SU-DHL-6 (cell line): ENCODE results near the gene CEP55.
"Not testable (repeated sequence)": the region's sequence is repeated elsewhere in the genome, so short reads cannot be mapped to it uniquely, and the experiment has no call there.

Experiments used
- H2AFZ ChIP-seq: fragments of 200-600 bp; sonication (generic); 2 replicates; pipeline ENCODE4 v1.6.1; 2014; ENCODE audit warnings: low read depth, mild to moderate bottlenecking, moderate library complexity, mixed read lengths, antibody characterized with exemption, low read length; ENCODE audit not compliant: severe bottlenecking
- H3F3A ChIP-seq: fragments of 200-600 bp; shearing (Covaris generic); 2 replicates; pipeline ENCODE4 v1.6.0; 2016; ENCODE audit warnings: antibody characterized with exemption, mild to moderate bottlenecking; ENCODE audit not compliant: insufficient read depth
- H3K27ac ChIP-seq: fragments of 200-600 bp; sonication (generic); 2 replicates; pipeline ENCODE4 v1.5.1; 2016; ENCODE audit warnings: low read depth, mild to moderate bottlenecking, low read length, moderate library complexity, mixed read lengths
- H3K27me3 ChIP-seq: fragments of 200-600 bp; sonication (generic), shearing (Covaris generic); 2 replicates; pipeline ENCODE4 v1.6.0; 2014; ENCODE audit warnings: mild to moderate bottlenecking, low read length
- H3K36me3 ChIP-seq: fragments of 200-600 bp; sonication (generic); 2 replicates; pipeline ENCODE4 v1.6.1; 2014; ENCODE audit warnings: mild to moderate bottlenecking, low read length, mixed read lengths
- H3K4me2 ChIP-seq: fragments of 300-600, 200-600 bp; shearing (Covaris generic), sonication (generic); 2 replicates; pipeline ENCODE4 v1.6.0; 2014; ENCODE audit warnings: low read length, low read depth, mild to moderate bottlenecking; ENCODE audit not compliant: poor library complexity, severe bottlenecking
- H3K4me3 ChIP-seq: fragments of 200-600 bp; sonication (generic); 2 replicates; pipeline ENCODE4 v1.5.1; 2014; ENCODE audit warnings: antibody characterized with exemption, low read length, mild to moderate bottlenecking, mixed read lengths; ENCODE audit not compliant: insufficient read depth, poor library complexity, severe bottlenecking
- H3K79me2 ChIP-seq: fragments of 200-600 bp; sonication (generic); 2 replicates; pipeline ENCODE4 v1.6.1; 2014; ENCODE audit warnings: mild to moderate bottlenecking, low read length, moderate library complexity; ENCODE audit not compliant: insufficient read depth
- H3K9ac ChIP-seq: fragments of 200-600 bp; sonication (generic); 2 replicates; pipeline ENCODE4 v1.7.0; 2014; ENCODE audit warnings: mild to moderate bottlenecking, low read length
- H3K9me2 ChIP-seq: fragments of 200-600 bp; sonication (generic); replicated peaks from 2 replicates; pipeline ENCODE4 v1.6.1; 2014; ENCODE audit warnings: low read length; ENCODE audit not compliant: insufficient read depth
- H3K9me3 ChIP-seq: fragments of 200-600 bp; sonication (generic); 2 replicates; pipeline ENCODE4 v1.6.1; 2014; ENCODE audit warnings: low read length, mixed read lengths; ENCODE audit not compliant: insufficient read depth
- H4K20me1 ChIP-seq: fragments of 200-600 bp; sonication (generic); 2 replicates; pipeline ENCODE4 v1.6.1; 2014; ENCODE audit warnings: low read depth, mild to moderate bottlenecking, antibody characterized with exemption, low read length, moderate library complexity, mixed read lengths
- EZH2phosphoT487 ChIP-seq: fragments of 200-600 bp; sonication (generic), shearing (Covaris generic); conservative IDR thresholded peaks from 2 replicates; pipeline ENCODE4 v1.6.1; 2018; ENCODE audit warnings: mild to moderate bottlenecking, antibody characterized with exemption, low read length, moderate library complexity, mixed read lengths
- TF ChIP-seq, protein P1 (sequence below): fragments of 200-600 bp; sonication (generic); IDR thresholded peaks from one replicate; pipeline ENCODE4 v1.5.1; 2017; ENCODE audit warnings: antibody characterized with exemption, mild to moderate bottlenecking, low read length, moderate library complexity; ENCODE audit not compliant: insufficient read depth, poor library complexity, severe bottlenecking

The CEP55 gene

DNA sequence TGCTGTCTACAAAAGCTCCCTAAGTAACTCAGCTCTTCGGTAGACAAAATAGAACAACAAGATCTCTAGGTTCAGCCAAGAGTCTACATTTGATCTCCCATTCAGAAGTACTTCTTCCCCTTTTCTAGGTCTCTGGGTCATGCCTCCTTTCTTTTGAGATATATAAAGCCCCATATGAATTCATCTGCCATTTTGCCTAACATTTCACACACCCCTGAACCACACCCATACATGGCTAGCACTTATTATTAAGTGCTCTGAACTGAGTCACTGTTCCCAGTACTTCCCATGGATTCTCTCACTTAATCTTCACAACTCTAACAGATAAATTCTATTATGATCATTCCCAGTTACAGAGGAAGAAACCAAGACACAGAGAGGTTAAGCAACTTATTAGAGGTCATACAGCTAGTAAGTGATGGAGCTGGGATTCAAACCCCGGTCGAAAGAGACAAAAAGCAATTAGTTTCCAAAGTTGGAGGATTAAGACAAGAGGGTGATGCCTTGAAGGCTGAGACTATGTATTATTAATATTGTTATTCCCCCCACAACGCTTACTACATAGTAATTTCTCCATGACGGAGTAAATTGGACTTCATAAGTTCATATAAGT lies 31.5 kb upstream of the CEP55 start:
- H3K9ac ChIP-seq = no peak overlapping the region
- H3K36me3 ChIP-seq = no peaks in the 10 kb centered on the region
- H3K79me2 ChIP-seq = no peaks in the 10 kb centered on the region
- no peak overlapping the region for H2AFZ ChIP-seq
- no peak overlapping the region for H3K27ac ChIP-seq
- no peaks in the 10 kb centered on the region for H3F3A ChIP-seq
- no peaks in the 10 kb centered on the region for H3K27me3 ChIP-seq
- H3K4me2 ChIP-seq = no peak overlapping the region
- no peaks in the 10 kb centered on the region for H3K9me3 ChIP-seq
- no peaks in the 10 kb centered on the region for H3K9me2 ChIP-seq
- no peak overlapping the region for H3K4me3 ChIP-seq
- no peaks in the 10 kb centered on the region for H4K20me1 ChIP-seq
- TF ChIP-seq, protein P1, sequence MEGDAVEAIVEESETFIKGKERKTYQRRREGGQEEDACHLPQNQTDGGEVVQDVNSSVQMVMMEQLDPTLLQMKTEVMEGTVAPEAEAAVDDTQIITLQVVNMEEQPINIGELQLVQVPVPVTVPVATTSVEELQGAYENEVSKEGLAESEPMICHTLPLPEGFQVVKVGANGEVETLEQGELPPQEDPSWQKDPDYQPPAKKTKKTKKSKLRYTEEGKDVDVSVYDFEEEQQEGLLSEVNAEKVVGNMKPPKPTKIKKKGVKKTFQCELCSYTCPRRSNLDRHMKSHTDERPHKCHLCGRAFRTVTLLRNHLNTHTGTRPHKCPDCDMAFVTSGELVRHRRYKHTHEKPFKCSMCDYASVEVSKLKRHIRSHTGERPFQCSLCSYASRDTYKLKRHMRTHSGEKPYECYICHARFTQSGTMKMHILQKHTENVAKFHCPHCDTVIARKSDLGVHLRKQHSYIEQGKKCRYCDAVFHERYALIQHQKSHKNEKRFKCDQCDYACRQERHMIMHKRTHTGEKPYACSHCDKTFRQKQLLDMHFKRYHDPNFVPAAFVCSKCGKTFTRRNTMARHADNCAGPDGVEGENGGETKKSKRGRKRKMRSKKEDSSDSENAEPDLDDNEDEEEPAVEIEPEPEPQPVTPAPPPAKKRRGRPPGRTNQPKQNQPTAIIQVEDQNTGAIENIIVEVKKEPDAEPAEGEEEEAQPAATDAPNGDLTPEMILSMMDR = no peak
- no peak for TF ChIP-seq EZH2phosphoT487

DNA sequence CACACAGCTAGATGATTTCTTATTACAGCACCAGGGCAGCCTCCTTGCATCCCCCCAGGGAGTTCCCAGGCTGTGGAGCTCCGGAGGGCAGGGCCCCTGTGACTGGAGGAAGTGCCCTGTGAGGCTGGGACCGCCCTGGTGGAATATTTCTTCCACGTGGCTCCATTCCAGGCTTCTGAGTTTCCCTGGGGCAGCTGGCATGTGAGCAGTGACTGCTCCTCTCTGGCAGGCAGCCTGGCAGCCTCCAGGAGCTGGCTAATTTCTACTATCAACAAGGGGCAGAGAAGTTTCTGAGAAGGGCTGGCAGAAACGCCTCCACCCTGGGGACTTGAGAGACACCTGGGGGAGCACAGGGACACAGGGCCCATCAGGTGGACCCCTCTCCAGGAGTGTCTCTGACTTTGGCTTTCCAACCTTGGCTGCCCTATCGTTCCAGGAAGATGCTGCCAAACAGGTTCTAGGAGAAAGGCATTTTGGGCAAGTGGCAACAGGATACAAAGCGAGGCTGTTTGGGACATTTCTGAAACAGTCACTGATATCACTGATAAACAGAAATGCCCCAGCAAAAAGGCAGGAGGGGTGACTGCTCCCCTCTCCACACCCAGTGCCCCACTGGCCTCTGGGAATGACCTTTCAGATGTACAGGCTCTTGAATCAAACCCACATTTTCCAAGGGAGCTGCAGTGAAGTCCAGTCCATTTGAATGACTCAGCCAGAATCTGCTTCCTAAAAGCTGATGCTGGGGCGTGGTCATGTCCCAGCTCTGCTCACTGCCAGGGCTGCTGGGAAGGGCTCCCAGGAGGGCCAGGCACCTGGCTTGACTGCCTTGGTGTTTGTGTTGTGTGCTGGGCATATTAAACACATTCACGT lies 30.4 kb upstream of the CEP55 start:
- no peaks in the 10 kb centered on the region for H3F3A ChIP-seq
- H3K79me2 ChIP-seq = no peaks in the 10 kb centered on the region
- H3K9ac ChIP-seq = no peak overlapping the region
- no peak overlapping the region for H3K4me3 ChIP-seq
- H3K4me2 ChIP-seq = no peak overlapping the region
- H3K36me3 ChIP-seq = no peaks in the 10 kb centered on the region
- no peak overlapping the region for H3K27ac ChIP-seq
- no peaks in the 10 kb centered on the region for H4K20me1 ChIP-seq
- TF ChIP-seq EZH2phosphoT487 = no peak
- TF ChIP-seq, protein P1 = no peak
- H3K9me3 ChIP-seq = no peaks in the 10 kb centered on the region
- H2AFZ ChIP-seq = no peak overlapping the region
- no peaks in the 10 kb centered on the region for H3K27me3 ChIP-seq
- no peaks in the 10 kb centered on the region for H3K9me2 ChIP-seq

DNA sequence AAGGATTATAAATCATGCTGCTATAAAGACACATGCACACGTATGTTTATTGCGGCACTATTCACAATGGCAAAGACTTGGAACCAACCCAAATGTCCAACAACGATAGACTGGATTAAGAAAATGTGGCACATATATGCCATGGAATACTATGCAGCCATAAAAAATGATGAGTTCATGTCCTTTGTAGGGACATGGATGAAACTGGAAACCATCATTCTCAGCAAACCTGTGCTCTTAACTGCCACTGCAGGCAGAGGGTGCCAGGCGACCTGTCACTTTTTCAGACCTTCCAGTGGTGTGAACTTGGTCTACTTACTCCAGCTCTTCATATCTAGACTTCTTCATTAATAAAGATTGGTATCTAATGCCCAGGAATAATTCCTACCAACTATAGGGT lies 28.8 kb upstream of the CEP55 start:
- not testable (repeated sequence) for H3K27me3 ChIP-seq, H4K20me1 ChIP-seq, H3F3A ChIP-seq, H3K79me2 ChIP-seq, H3K36me3 ChIP-seq, H3K9ac ChIP-seq, H2AFZ ChIP-seq, H3K27ac ChIP-seq, H3K4me3 ChIP-seq, H3K4me2 ChIP-seq, H3K9me2 ChIP-seq, H3K9me3 ChIP-seq

DNA sequence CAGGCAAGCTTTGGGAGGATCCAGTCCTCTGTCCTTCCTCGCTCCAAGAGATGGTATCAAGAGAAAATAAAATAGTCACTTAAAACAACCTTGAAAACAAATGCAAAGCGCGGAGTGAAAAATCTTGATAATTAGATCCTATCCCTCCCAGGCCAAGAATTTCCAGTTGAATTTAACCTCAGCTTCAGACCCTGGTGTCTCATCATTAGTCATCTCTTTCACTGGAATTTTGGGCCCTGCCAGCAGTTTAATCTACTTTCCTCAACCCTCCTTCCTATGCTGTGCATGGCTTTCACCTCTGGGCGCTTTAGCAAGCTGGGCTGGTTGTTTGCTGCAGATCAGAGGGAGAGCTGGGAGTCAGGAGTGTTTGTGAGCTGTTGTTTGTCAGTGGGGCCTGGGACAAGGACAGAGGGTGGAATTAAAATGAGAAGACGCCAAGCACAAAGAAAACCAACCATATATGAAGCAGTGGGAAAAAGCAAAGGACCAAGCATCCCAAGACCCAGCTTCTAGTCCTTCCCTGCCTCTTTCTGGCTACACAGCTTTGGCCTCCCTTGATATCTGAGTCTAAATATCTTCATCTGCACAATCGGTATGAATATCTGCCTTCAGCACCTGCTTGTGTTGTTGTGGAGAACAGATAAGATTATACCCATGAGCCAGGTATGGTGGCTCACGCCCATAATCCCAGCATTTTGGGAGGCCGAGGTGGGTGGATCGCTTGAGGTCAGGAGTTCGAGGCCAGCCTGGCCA lies 27.8 kb upstream of the CEP55 start:
- H3K79me2 ChIP-seq = no peaks in the 10 kb centered on the region
- H3K4me2 ChIP-seq = no peak overlapping the region
- no peaks in the 10 kb centered on the region for H3K9me2 ChIP-seq
- no peaks in the 10 kb centered on the region for H3F3A ChIP-seq
- H2AFZ ChIP-seq = no peak overlapping the region
- H3K9ac ChIP-seq = no peak overlapping the region
- no peak for TF ChIP-seq EZH2phosphoT487
- TF ChIP-seq, protein P1 = no peak
- H3K4me3 ChIP-seq = no peak overlapping the region
- H3K27me3 ChIP-seq = no peaks in the 10 kb centered on the region
- H3K9me3 ChIP-seq = no peaks in the 10 kb centered on the region
- H3K27ac ChIP-seq = no peak overlapping the region
- no peaks in the 10 kb centered on the region for H3K36me3 ChIP-seq
- H4K20me1 ChIP-seq = no peaks in the 10 kb centered on the region
